Hippocampal formation (tissue), 2 donors: ENCODE results near the gene BACE2.

Experiments
- DNase-seq, 2 donors: peaks; one replicate each; lab custom pipeline; 2025; lab: John Stamatoyannopoulos, UW

BACE2 gene

GRCh38 chr21:41167348-41168342 is at the start of gene BACE2:
TSS of gene BACE2 (plus strand) at chr21:41168160. CDS start at chr21:41168264, 104 bp downstream.
- peak; percentile 18 to 49 for DNase-seq

GRCh38 chr21:41119901-41120300 is 48.1 kb upstream of the BACE2 start:
- no peak for DNase-seq

- DNase-seq: no peak
Measured at GRCh38 chr21:41120997-41121396, 47.0 kb upstream of the BACE2 start.

DNA sequence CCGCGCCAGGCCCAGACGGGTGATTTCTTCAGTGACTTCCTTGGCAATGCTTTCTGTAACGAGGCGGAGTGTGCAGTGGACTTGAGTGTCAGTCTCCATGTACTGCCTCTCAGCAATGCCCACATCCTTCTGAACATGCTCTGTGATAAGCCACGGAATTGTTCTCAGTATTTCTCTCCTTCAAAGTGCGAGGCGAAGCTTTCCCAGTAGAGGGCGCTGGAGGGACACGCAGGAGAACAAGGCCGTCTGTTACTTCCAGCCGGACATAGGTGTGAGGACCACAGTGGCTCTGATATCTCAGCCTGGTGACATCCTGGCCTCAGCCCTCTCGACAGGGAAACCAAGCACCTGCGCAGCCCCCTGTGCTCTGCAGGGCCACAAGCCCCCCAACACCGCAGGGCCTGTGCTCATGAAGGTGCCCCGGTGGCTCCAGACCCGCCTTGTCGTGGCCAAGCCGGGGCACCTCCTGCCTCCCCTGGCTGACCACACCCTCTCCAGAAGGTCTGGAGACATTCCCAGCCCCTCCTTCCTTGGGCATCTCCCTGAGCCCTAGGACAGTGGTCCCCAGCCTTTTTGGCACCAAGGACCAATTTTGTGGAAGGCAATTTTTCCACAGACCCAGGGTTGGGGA is 46.1 kb upstream of the BACE2 start:
- DNase-seq: peak; percentile 36 to 71

DNA sequence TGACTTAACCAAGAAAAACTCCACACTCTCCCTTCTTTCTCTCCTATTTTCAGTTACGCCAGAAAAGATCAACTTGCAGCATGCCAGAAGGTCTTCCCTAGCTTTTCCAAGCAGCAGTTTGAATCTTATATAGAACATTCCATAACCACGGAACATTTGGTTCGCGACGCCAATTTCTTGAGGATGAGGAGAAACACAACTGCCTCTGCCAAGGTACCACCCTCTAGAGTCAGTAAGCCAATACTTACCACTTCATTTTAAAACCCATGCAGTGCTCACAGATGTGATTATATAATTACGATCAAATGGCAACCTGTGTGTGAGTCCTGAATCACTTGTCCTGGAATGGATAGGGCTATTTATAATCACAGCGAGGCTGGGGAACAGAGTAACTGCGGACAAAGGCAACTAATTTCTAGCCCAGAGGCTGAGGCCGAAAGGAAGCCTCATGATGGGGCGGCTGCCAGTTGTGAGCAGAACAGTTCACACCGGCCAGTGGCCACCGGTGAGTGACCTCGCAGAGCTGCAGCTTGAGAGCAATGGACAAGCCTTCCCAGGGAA is 43.2 kb upstream of the BACE2 start:
- no peak for DNase-seq

- DNase-seq: no peak
Measured at GRCh38 chr21:41128981-41129380, 39.0 kb upstream of the BACE2 start.

DNA sequence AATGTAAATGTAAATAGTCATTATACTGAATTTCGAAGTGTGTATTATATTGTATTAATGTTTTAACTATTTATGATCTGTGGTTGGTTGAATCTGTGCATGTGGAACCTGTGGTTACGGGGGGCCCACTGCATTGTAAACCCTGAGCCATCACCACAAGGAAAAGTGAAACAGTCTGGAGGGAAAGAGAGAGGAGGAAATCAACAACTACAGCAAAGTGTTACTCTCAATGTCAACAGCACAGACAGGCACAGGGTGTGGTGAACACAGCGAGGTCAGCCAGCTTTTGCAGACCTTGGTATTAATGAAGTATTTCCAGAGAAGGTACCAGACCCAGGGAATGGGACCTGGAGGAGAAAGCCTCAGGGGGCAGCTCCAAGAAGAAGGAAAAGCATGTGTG is 37.1 kb upstream of the BACE2 start:
- no peak for DNase-seq

- peak in 1 of 2 donors; percentile 18 for DNase-seq
Measured at GRCh38 chr21:41133874-41134522, 34.0 kb upstream of the BACE2 start.

GRCh38 chr21:41135746-41136145 is 32.2 kb upstream of the BACE2 start:
- DNase-seq: no peak

DNA sequence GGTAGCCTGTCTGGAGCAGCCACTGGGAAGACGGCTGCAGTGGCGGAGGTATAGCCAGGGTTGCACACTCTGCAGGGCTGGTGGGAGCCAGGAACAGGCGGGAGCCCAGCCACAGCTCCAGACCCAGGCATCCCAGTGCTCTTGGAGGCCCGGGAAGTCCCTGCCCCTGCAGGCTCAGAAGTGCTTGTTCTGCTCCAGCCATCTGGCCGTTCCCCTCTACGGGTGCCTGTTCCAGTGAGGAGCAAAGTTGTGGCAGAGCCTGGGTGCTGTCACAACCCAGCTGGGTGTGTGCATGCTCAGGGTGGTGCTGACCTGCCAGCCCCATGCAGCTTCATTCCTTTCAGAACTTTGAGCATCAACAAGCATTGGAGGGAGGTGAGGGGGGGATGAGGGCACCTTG is 31.7 kb upstream of the BACE2 start:
- no peak for DNase-seq

- no peak for DNase-seq
Measured at GRCh38 chr21:41137401-41137800, 30.6 kb upstream of the BACE2 start.

DNA sequence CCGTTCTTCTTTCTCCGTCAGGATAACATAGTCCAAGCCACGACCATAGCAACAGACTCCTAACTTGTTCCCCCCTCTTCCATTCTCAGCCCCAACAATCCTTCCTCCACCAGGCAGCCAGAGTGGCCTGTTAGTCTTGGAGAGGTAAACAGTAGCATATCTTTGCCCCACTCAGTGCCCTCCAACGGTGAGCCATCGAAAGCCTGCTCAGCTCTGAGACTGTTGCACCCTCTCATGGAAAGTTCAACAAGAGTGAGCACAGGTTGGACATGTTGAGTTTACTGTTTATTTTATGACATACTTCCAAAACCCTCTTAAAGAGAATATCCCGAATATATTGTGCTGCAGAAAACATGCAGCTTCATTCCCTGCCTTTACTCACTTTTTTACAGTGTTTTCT is 30.1 kb upstream of the BACE2 start:
- no peak for DNase-seq

DNA sequence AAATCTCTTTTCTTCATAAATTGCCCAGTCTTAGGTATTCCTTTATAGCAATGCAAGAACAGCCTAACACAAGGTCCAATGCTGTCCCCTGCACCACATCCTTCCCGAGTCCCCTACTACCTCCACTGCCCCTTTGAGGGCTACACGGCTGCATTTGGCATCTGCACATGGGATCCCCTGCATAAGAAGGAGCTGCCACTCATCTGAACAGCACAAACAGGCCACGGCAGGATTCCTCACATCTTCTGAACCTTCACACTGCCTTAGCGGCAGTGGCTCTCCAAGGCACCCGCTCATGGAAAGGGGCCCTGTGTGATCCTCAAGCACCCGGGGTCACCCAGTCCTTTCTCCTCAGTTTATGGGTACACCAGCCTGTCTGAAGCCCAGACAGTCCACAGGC is 29.2 kb upstream of the BACE2 start:
- DNase-seq: no peak

DNA sequence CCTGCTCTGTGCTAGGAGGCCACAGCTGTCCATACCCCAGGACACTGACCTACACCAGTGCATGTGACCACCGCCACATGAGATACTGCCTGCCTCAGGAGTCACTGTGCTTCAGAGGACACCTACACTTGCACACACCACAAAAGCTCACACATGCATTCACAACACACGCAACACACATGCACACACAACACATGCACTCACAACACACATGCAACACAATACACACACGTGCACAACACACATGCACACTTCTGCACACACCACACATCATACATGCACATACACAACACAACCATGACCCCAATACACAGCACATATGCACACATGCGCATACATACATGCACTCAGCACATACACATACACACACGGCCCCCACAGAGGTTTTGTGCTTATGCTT is 28.7 kb upstream of the BACE2 start:
- DNase-seq: no peak

DNA sequence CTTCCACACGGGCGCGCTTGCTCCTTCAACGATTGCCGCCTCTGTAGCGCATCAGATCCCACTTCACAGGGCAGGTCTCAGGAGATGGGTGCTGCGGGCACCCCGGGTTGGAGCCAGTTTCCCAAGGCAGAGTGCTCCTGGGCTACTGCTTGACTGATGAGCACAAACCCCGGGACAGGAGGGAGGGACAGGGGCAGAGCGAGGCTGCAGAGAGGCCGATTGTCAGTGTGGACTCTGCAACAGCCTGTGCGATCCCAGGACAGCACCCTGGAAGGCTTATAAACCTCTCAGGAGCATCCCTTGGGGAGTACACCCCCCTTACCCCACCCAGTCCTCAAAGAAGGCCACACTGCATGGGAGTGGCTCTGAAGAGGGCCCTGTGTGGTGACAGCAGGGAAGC is 28.0 kb upstream of the BACE2 start:
- DNase-seq: no peak

DNA sequence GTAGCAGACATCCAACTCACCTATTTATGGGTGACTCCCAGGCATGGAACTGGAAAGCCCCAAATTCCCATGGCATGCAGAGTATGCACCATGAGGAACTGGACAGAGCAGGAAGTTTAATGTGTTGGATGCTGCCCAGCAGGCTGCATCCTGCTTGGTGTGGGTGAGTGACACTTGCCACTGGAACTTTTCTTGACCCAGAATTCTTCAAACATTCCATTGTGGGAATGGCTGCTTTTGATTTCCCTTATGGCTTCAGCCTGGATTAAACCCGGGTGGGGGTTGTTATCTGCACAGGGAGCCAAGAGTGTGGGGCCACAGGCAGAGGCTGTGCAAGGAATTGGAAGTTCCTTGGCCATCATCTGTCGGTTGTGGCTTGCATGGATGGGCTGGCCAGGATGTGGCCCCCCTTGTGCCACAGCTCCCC is 26.9 kb upstream of the BACE2 start:
- no peak for DNase-seq

DNA sequence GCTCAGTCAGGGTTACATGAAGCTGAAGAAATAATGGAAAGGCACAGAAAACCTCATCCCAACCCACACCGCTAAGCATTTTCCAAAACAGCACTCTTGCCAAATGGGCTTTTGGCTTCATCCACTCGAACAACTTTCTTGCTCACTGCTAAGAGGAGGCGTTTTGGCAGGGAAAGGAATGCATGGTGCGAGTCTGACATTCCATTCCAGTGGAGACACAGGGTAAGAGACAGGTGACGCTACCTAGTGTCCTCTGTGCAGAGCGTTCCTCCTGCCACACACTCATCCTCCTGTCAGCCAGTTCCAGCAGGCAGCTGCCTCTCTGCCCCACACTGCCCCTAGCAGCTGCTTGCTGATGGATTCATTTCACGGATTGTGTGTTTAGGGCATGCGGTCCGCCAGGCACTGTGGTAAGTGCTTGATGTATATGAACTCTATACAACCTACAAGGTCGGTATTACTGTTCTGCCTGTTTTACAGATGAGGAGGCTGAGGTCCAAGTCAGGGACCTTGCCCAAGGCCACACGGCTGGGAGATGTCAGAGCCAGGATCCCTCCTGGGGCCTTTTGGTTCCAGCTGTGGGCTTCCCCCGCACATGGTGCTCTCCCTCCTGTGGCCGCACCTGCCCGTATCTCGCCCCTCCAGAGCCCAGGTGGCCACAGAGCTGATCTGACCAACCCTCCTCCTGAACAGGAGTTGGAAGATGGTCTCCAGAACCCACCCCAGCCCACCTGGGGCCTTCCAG is 25.7 kb upstream of the BACE2 start:
- peak; percentile 21 to 28 for DNase-seq

DNA sequence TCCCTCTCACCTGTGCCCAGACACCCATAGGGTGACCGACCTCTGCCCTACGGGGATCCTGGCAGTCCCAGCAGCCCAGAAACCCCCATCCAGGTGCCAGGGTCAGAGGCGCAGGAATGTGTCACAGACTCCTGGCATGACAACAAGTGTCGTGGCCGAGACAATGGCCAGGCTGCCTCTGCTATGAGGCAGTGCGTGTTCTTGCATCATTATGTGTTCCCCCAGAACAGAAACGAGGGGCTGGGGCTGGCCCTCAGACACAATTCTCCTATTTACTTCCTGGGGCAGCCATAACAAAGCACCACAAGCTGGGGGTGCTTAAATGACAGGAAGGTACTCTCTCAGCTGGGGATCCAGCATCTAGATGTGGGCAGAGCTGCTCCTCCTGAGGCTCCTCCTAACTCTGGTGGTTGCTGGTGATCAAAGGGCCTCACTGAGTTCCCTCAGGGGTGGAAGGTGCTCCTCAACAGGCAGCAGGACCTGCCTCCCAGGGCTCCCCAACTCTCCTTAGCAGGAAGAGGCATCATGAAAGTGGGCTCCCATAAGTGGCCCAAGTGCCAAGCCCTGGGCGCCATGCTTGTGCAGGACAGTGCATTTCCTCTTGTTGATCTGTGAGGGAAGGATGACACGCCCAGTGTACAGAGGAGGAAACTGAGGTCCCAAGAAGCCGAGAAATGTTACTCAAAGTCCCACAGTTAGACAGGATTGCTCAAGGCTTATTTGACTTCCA is 24.2 kb upstream of the BACE2 start:
- no peak for DNase-seq

DNA sequence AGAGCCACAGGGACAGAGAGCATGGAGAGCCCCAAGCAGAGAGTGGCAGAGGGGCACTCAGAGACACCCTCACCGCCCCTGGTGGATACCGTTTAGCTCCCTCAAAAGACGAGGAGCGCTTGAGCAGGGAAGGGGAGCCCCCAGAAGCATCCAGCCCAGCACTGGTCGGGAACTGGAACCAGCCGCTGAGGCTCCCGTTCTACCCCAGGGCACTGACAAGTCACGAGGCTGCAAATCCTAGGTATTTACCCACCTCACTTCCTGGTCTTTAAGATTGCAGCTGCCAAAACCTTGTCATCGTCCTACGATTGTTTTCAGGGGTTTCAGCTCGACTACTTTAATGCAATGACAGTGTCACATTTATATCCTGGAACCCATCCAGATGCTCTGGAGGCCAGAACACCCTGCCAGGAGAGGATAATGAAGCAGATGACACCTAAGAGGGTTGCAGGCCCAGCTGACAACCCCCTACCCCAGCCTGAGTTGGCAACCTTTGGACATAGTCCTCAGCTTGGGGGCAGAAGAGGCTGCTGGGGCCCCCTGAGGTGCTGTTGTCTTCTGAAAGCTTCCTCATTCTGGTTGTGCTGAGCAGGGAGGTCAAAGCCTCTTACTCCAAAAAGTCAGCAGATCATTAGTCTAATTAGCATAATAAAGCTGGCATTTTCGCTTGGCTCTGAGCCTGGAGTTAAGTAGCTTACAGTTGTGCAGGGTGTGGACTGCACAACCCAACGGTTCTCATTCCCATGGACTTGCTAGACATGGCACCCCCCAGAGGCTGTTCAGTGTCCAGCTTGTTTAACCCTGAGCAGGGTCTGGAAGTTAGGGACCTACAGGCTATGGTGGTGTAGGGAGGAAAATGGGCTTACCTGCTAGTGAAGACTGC is 20.6 kb upstream of the BACE2 start:
- DNase-seq: no peak

DNA sequence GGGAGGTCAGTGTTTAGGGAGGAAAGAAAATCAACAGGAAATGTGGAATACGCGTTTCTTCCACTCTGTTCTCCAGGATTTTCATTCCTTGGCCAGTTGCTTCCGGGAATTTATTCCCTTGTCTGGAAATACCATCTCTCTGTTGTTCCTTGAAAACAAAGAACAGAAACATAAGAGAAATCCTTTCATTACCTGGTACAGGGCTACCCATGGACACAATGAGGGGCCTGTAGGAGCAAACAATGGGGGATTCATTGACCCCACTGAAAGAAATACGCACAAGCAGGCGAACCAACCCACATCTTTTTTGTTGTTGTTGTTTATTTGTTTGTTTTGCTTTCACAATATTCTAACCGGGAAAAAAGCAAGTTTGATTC is 20.0 kb upstream of the BACE2 start:
- no peak for DNase-seq
